Stimulated activated CD4-positive, alpha-beta T cell treated with anti-CD3 and anti-CD28 coated beads, TNF-alpha, amount 100 ng/mL, for 4 hours (primary cell): Measurements from ENCODE around the gene CCND2.

Source experiments
- DNase-seq, 3 experiments: peaks; one replicate each; pipeline ENCODE4 v3.0.0-alpha.2; 2020; ENCODE audit warnings: low read depth in 3 of 3

Gene CCND2

DNA sequence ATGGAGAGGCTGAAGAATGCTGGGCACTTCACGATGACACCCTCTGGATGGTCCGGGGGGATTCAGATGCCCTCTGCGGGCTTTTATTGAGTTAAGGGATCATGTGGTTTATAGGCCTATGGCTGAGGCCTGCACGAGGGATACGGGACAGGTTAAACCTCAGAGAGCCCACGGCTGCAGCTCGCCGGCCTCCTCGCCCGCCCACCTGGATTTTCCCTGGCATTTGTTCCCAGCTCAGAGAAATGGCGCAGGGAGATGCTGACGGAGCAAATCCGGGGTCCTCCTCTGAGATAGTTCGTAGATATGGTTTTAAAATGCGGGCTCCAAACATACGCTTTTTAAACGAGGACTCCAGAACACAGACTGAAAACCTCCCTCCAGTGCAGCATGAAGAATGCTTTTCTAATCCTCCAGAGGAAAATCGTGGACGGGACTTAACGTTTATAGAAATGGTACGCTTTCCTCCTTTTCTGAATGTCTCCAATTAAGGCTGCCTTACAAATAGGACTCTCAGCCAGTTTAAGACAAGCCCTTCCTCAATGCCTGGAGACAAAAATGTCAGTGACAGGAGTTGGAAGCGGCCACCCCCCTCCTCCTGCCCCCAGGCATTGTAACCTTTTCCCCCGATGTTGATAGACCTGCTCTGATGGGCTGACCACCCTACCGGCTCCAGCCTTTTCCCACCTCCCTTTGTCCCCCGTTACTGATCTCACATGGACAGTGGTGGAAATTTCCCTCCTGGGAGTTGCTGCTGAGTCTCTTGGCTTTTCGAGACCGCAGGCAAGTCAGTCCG lies 16.6 kb downstream of the CCND2 start:
- no peak for DNase-seq

DNA sequence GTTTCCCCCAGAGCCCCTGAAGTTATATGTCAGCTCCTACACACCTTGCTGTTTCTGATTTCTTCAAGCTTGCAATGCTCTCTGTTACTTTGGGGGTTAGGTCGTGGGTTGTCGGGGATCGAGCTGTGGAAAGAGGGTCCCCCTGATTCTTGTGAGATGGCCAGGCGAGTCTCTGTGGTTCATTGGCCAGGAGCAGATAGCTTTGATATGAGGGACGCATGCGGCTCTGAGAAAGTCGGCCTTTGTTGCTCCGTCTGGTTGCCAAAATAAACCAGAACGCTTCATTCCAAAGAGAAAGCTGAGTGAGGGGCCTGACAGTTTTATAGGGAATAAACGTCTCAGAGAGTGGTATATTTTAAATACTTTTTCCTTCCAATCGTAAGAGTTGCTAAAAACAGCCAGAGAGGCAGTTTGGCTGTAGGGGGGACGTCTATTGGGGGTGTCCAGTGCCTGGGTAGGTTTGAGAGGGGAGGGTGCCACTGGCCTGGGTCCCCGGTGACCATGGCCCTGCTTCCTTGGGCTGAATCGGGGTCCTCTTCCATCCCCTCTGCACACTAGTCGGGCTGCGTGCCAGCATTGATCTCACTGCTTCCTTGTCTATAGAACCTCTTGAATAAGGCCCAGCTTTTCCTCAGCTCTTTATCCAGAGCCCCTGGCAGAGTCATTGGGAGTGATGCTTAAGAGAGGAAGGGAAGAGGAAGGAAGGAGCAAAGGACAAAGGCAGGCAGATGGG lies 18.9 kb downstream of the CCND2 start:
- no peak for DNase-seq

DNA sequence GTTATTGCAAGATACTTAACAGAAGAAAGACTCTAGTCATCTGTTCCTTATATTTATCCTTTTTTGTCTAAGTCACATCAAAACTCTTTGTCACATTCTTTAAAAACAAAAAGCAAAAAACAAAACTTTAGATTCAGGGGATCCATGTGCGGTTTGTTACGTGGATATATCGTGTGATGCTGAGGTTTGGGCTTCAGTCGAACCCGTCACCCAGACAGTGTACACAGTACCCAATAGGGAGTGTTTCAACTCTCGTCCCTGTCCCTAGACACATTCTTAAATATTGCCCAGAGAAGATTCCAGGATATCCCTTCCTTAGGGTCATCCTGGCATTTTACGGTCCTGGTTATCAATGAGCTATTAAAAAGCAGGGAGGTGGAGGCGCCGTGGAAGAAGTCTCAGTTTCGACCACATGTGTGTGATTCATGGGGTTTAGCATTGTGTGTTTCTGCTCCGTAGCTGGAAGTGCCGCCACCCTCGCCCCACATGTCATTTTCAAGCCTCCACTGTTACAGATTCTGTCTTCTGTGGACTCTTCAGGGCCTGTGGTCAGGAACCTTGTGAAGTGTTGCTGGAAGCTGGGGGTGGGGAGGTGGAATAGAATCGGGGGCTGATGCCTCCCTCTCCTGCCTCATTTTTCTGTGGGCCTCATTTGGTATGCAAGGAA lies 19.9 kb downstream of the CCND2 start:
- no peak for DNase-seq

DNA sequence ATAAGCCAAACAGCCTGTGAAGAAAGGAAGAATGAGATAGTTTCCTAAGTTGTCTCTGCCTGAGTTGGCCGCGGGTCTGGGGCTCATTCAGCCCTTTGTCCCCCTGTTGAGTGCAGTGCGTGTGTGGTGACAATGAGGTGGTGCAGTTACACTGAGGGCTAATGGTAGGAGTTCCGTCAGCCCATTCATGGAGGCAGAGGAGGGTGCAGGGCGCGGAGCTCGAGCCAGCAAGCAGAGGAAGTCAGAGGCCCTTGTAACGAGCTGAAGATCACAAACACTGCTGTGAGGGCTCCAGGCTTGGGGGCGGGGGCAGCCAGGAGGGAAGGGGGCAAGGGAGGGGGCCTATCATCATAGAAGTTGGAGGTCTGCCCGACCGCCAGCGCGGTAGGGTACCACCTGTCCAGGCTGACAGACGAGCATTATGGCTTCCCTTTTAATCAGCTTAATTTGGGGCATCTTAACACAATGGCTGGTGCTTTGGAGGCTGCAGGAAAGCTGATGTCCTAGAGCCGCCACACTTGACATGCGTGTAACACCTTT lies 20.5 kb downstream of the CCND2 start:
- DNase-seq: no peak

DNA sequence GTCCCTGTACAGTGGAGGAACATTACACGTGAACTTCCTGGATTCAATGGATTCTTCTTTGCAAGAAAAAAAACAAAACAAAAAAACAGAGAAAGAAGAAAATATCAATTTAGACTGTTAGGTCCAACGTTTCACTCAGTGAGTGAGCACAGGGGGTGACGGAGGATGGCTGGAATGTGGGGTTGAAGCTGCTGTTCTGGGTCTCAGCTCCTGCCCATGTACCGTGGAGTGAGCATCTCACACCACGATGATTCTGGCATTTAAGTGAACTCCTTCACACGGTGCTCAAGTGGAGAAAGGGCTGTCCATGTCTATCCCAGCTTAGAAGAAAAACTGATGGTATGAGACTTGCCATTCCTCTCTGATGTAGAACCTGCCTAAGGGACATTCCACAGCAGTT lies 23.2 kb downstream of the CCND2 start:
- DNase-seq: no peak

DNA sequence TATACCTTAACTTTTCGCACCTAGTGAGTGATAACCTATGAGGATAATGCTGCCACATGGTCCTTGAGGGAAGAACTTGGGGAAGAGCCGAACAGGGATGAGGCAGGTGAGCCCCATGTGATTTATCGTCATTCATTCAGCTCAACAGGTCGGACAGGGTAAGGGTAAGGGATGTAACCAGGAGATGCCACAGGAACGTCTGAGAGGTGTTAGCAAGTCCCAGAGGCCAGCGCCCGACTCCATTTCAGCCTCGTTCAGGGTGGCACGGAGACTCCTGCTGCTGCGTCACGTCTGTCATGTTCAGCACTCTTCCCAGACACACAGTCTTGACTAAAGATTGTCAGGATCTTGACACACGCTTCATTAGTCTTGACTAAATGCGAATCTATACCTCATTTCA lies 24.1 kb downstream of the CCND2 start:
- DNase-seq: no peak

DNA sequence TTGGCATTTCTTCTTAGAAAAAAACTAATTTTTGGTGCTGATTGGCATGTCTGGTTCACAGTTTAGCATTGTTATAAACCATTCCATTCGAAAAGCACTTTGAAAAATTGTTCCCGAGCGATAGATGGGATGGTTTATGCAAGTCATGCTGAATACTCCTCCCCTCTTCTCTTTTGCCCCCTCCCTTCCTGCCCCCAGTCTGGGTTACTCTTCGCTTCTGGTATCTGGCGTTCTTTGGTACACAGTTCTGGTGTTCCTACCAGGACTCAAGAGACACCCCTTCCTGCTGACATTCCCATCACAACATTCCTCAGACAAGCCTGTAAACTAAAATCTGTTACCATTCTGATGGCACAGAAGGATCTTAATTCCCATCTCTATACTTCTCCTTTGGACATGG lies 27.3 kb downstream of the CCND2 start:
- DNase-seq: no peak

DNA sequence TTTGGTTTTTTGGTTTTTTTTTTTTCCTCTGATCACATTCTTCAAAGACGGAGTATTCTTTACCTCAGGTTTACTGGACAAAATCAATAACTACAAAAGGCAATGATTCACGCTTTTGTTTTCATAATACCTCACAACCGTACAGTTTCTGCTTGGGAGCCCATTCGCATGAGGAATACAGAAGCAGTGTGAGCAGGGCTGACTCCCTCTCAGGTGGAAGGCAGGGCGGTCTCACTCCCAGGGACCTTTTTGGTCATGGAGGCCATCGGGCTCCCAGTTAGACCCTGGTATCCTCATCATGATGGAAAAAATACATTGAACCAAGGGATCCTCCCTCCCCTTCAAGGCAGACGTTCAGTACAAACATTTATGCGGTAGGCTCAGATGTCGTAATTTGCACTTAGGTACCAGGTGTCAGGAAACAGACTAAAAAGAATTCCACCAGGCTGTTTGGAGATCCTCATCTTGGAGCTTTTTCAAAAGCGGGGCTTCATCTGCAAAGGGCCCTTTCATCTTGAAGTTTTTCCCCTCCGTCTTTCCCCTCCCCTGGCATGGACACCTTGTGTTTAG lies 28.5 kb downstream of the CCND2 start:
- no peak for DNase-seq

DNA sequence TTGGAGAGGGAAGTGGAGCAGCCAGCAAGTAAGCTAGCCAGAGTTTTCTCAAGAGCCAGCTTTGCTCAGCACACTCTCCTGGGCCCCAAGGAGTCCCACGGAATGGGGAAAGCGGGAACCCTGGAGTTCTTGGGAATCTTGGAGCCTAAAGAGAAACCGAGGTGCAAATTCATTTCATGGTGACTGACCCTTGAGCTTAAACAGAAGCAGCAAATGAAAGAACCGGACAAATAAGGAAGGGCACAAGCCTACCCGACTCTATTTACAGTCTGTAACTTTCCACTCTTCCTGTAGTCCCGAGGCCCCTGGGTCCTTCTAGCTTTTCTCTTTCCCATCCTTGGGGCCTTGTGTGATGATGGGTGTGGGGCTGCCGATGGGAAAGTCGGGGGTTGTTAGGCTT lies 29.3 kb downstream of the CCND2 start:
- DNase-seq: no peak

DNA sequence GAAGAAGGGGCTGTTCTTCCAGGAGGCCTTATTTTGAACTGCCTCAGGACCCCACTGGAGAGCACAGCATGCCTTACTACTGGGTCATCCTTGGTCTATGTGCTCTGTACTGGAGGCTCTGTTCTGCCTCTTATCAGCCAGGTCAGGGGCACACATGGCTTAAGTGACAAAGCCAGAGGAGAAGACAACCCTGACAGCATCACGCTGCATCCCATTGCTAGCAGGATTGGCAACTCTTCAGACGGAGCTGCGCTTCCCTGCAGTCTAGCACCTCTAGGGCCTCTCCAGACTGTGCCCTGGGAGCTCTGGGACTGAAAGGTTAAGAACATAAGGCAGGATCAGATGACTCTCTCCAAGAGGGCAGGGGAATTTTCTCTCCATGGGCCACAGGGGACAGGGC lies 30.2 kb downstream of the CCND2 start:
- DNase-seq: no peak

DNA sequence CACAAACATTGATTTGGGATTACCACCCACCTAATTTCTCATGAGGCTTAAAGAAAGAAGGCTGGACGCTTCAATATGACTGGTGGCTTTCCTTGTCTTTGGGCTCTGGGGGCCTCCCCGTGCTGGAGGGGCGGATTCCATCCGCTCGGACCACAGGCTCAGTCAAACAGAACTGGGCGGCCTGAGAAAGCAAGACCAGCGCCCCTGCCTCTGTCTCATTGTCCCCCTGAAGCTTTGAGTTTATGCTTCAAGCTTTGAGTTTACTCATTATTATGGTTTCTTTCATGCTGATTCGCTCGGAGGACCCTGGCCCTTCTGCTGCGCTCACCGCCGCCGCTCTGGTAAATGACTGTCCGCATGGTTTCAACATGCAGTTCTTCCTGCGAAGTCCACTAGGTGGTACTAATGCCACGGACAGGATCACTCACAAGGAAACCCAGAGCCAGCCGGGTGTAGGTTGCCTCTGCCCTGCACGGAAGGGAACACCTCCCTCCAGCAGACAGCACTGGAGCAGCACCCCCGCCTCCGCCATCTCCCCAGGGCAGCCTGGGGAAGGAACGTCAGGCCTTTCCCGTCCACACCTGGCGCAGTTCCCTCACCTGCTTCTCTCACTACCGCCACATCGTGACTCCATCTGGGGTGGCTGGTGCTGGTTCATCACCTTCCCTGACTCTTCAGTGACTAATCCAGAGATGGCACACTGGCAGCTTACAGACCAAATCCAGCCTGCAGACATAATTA lies 34.2 kb downstream of the CCND2 start:
- no peak for DNase-seq

DNA sequence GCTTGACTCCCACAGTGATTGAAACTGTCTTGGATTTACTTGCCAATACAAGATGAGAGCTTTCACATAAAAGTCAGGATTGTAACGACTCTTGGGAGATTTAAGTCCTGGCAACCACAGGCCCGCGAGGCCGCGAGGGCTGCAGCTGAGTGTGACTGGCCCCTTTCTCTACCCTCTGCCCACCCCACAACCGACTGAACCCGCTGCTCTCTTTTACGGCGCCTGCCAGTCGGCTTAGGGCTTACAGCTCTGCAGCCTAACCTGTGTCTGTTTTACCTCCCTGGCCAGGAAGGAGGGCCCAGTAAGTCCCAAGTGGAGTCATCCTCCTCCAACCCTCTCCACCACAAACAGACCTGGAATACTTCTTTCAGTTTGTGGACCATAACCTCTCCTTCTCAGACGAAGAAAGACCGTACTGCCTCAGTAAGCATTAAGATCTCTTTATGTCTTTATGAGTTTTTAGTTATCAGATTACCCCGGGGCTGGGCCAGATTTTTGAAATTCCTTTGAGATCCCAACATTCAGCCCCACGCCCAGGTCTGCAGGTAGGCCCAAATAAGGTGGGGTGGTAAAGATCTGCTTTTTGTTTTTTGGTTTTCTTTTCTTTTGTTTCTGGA lies 34.9 kb downstream of the CCND2 start:
- no peak for DNase-seq

DNA sequence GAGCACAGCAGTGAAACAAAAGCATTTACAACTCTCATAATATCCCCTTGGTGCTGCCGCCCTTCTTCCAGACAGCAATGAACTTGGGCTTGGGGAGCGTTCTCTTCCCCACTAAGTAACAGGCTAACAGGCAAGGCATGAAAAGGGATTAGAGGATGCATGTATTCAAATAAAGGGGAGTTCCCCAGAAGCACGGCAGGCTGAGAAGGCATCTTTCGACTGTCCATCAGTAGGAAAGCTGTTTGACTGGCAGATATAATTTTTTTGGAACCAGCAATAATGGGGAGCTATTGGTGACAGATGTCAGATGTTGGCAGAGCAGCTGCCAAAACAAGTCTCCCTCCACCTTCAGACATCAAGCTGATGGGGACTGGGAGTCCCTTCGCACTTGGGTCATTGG lies 38.2 kb downstream of the CCND2 start:
- no peak for DNase-seq

DNA sequence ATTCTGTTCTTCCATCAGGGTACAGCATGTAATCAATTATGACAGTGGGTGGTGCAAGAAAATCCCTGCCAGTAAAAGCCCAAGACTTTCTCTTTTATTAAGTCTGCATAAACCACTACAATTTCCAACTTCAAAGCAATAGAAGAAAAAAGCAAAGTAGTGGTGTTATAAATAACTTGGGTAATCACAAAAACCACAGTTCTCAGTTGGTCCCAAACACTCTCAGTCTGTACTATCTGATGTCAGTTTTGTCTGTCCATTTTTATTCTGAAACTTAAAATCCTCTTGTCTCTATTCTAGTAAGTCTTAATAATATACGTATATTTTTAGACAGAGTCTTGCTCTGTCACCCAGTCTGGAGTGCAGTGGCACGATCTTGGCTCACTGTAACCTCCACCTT lies 38.7 kb downstream of the CCND2 start:
- no peak for DNase-seq

DNA sequence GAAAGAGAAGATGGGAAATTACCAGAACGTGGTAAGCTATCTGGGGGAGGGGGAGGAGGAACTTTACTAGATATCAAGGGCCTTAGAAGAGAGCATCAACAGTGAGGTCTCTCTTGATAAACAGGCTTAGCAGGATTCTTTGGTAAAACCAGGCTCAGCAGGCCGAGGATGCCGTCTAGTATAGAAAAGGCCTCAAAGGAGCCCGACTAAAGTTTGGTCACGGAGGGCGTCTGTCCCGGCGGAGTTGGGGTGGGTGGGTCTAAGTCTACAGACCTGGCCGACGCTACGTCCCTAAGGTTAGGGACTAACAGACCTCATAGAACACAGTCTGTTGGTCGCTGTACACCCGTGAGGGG lies 46.9 kb downstream of the CCND2 start:
- no peak for DNase-seq

DNA sequence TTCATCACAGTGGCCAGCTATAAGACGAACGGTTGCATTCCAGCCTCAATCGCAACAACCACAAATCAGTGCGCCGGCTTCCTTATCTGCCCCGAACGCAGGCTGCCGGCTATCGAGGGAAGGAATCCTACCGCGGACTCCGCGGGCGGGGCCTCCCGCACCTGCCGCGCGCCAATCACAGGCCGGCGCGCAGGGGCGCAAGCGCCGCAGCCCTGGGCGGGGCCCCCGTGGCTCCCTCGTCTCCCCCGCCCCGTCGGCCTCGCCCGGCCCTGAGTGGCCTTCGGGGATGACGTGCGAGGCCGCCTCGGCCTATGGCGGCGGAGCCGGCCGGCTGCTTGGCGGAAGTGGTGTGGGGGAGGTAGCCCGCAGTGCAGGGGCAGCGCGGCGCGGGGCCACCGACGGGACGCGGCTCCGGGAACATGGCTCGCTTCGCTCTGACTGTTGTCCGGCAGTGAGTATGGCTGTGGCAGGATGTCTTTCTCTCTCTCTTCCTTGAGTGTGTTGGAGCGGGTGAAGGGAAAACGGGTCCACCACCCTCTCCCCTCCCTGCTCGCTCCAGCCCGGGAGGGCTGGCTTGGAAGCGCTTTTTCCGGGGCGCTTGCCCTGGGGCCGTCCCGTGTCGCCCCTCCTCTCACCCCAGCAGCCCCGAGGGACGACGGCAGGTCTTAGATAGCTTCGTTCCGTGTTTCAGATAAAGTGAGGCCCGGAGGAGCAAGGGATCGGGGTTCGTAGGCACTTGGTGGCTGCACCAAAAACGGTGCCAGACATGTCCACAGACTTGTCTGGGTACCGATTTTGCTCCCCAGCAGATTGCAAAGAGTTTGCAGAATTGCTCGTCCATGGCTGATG lies 47.5 kb downstream of the CCND2 start, which contains the start of gene TIGAR:
TIGAR (plus strand) TSS at position 361 of the 849 bp plus-strand sequence; CDS start at position 420, 59 bp downstream.
- peak; percentile 76 to 80 (median 80) for DNase-seq

DNA sequence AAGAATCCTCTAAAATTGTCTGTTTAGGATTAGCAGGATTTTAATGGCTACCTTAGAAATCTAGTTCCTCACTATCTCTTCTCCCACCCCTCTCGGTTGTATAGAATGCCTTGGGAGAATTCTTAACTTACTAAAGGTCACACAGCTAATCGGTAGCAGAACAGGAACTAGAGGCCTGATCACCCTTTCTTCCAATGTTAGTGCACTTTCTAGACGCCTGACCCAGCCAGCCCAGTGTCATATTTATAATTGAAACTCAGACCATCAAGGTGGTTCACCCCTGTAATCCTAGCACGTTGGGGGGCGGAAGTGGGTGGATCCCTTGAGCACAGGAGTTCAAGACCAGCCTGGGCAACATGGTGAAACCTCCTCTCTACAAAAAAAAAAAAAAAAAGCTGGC lies 49.2 kb downstream of the CCND2 start:
- DNase-seq: no peak
